Measurements from ENCODE around the gene MAP2K4.

The MAP2K4 gene

GRCh38 chr17:12114686-12115418, 94.2 kb downstream of the MAP2K4 start:
- no peaks in the 10 kb centered on the region for H3K4me1 Mint-ChIP-seq (ENCODE audit: low read depth in 2 of 2)
- no peaks in the 10 kb centered on the region for H3K27me3 Mint-ChIP-seq
- no peaks in the 10 kb centered on the region for H3K9me3 Mint-ChIP-seq
- H3K27ac Mint-ChIP-seq = no peak overlapping the region
- H3K36me3 Mint-ChIP-seq (ENCODE audit: insufficient read depth) = peaks cover 45% of the 10 kb centered on the region
- ATAC-seq (replicated peaks) = no peak
- H3K4me3 Mint-ChIP-seq = no peak overlapping the region
- no peak for DNase-seq

- no peak overlapping the region for H3K4me3 Mint-ChIP-seq
- H3K27ac Mint-ChIP-seq = no peak overlapping the region
- DNase-seq (no peak), ATAC-seq (replicated peaks) (no peak)
- no peaks in the 10 kb centered on the region for H3K4me1 Mint-ChIP-seq (ENCODE audit: low read depth in 2 of 2)
- peaks cover 45% of the 10 kb centered on the region for H3K36me3 Mint-ChIP-seq (ENCODE audit: insufficient read depth)
- H3K27me3 Mint-ChIP-seq = no peaks in the 10 kb centered on the region
- H3K9me3 Mint-ChIP-seq = no peaks in the 10 kb centered on the region
Observed at GRCh38 chr17:12116143-12116542, 95.5 kb downstream of the MAP2K4 start.

- Mint-ChIP-seq H3K27ac (no peak overlapping the region), H3K4me1 (ENCODE audit: low read depth in 2 of 2) (peaks cover 0 to 6% of the 10 kb centered on the region in 2 donors), H3K36me3 (ENCODE audit: insufficient read depth) (peaks cover 28% of the 10 kb centered on the region), H3K27me3 (no peaks in the 10 kb centered on the region), H3K4me3 (no peak overlapping the region), H3K9me3 (no peaks in the 10 kb centered on the region)
- ATAC-seq (replicated peaks) (no peak), DNase-seq (no peak)
Observed at GRCh38 chr17:12118617-12119016, 97.9 kb downstream of the MAP2K4 start.

GRCh38 chr17:12122075-12122474, 101.4 kb downstream of the MAP2K4 start:
- DNase-seq = no peak
- no peaks in the 10 kb centered on the region for H3K27me3 Mint-ChIP-seq
- no peak overlapping the region for H3K27ac Mint-ChIP-seq
- peaks cover 31% of the 10 kb centered on the region for H3K36me3 Mint-ChIP-seq (ENCODE audit: insufficient read depth)
- peaks cover 0 to 6% of the 10 kb centered on the region in 2 donors for H3K4me1 Mint-ChIP-seq (ENCODE audit: low read depth in 2 of 2)
- H3K4me3 Mint-ChIP-seq = no peak overlapping the region
- ATAC-seq (replicated peaks) = no peak
- H3K9me3 Mint-ChIP-seq = no peaks in the 10 kb centered on the region

- H3K4me1 Mint-ChIP-seq (ENCODE audit: low read depth in 2 of 2) = peaks cover 0 to 12% of the 10 kb centered on the region in 2 donors
- ATAC-seq (replicated peaks) = no peak
- H3K9me3 Mint-ChIP-seq = no peaks in the 10 kb centered on the region
- H3K27ac Mint-ChIP-seq = no peak overlapping the region
- no peak for DNase-seq
- H3K36me3 Mint-ChIP-seq (ENCODE audit: insufficient read depth) = peaks cover 47% of the 10 kb centered on the region
- no peak overlapping the region for H3K4me3 Mint-ChIP-seq
- no peaks in the 10 kb centered on the region for H3K27me3 Mint-ChIP-seq
Observed at GRCh38 chr17:12127177-12127576, 106.5 kb downstream of the MAP2K4 start.

- Mint-ChIP-seq H3K9me3 (no peaks in the 10 kb centered on the region), H3K36me3 (ENCODE audit: insufficient read depth) (peaks cover 48% of the 10 kb centered on the region), H3K27ac (no peak overlapping the region)
Observed at GRCh38 chr17:12127667-12128066, 107.0 kb downstream of the MAP2K4 start.

GRCh38 chr17:12128946-12129345, 108.3 kb downstream of the MAP2K4 start:
- no peaks in the 10 kb centered on the region for H3K9me3 Mint-ChIP-seq
- no peak overlapping the region for H3K4me3 Mint-ChIP-seq
- no peaks in the 10 kb centered on the region for H3K27me3 Mint-ChIP-seq
- no peak for ATAC-seq (replicated peaks)
- H3K27ac Mint-ChIP-seq = no peak overlapping the region
- peaks cover 53% of the 10 kb centered on the region for H3K36me3 Mint-ChIP-seq (ENCODE audit: insufficient read depth)
- H3K4me1 Mint-ChIP-seq (ENCODE audit: low read depth in 2 of 2) = peaks cover 0 to 7% of the 10 kb centered on the region in 2 donors
- no peak for DNase-seq

More at GRCh38 chr17:12127667-12128066, 107.0 kb downstream of the MAP2K4 start:
- no peaks in the 10 kb centered on the region for H3K27me3 Mint-ChIP-seq
- H3K4me3 Mint-ChIP-seq = no peak overlapping the region
- no peak for ATAC-seq (replicated peaks)
- no peak for DNase-seq
- peaks cover 0 to 12% of the 10 kb centered on the region in 2 donors for H3K4me1 Mint-ChIP-seq (ENCODE audit: low read depth in 2 of 2)

GRCh38 chr17:12133183-12133582, 112.5 kb downstream of the MAP2K4 start:
- Mint-ChIP-seq H3K4me3 (no peak overlapping the region), H3K36me3 (ENCODE audit: insufficient read depth) (peaks cover 32% of the 10 kb centered on the region), H3K4me1 (ENCODE audit: low read depth in 2 of 2) (peaks cover 0 to 7% of the 10 kb centered on the region in 2 donors), H3K27ac (peak overlapping the region in 1 of 2 donors; percentile 17), H3K9me3 (peaks cover 0 to 8% of the 10 kb centered on the region in 2 donors), H3K27me3 (no peaks in the 10 kb centered on the region)
- DNase-seq (no peak), ATAC-seq (replicated peaks) (no peak)

- no peak overlapping the region for H3K27ac Mint-ChIP-seq
- peaks cover 24% of the 10 kb centered on the region for H3K36me3 Mint-ChIP-seq (ENCODE audit: insufficient read depth)
- peaks cover 0 to 8% of the 10 kb centered on the region in 2 donors for H3K9me3 Mint-ChIP-seq
- no peaks in the 10 kb centered on the region for H3K27me3 Mint-ChIP-seq
- H3K4me3 Mint-ChIP-seq = no peak overlapping the region
- DNase-seq (no peak), ATAC-seq (replicated peaks) (no peak)
- peaks cover 0 to 5% of the 10 kb centered on the region in 2 donors for H3K4me1 Mint-ChIP-seq (ENCODE audit: low read depth in 2 of 2)
Observed at GRCh38 chr17:12134101-12134500, 113.4 kb downstream of the MAP2K4 start.

GRCh38 chr17:12134587-12134986, 113.9 kb downstream of the MAP2K4 start:
- Mint-ChIP-seq H3K36me3 (ENCODE audit: insufficient read depth) (peaks cover 25% of the 10 kb centered on the region), H3K4me3 (no peak overlapping the region), H3K9me3 (peaks cover 0 to 8% of the 10 kb centered on the region in 2 donors), H3K4me1 (ENCODE audit: low read depth in 2 of 2) (peaks cover 0 to 3% of the 10 kb centered on the region in 2 donors), H3K27ac (no peak overlapping the region), H3K27me3 (no peaks in the 10 kb centered on the region)
- DNase-seq (no peak), ATAC-seq (replicated peaks) (no peak)

GRCh38 chr17:12136243-12136642, 115.6 kb downstream of the MAP2K4 start:
- peaks cover 32% of the 10 kb centered on the region for H3K36me3 Mint-ChIP-seq (ENCODE audit: insufficient read depth)
- no peak overlapping the region for H3K4me3 Mint-ChIP-seq
- ATAC-seq (replicated peaks) = no peak
- no peak for DNase-seq
- no peaks in the 10 kb centered on the region for H3K4me1 Mint-ChIP-seq (ENCODE audit: low read depth in 2 of 2)
- peaks cover 0 to 8% of the 10 kb centered on the region in 2 donors for H3K9me3 Mint-ChIP-seq
- no peak overlapping the region for H3K27ac Mint-ChIP-seq
- H3K27me3 Mint-ChIP-seq = no peaks in the 10 kb centered on the region

GRCh38 chr17:12136646-12137045, 116.0 kb downstream of the MAP2K4 start:
- DNase-seq (no peak), ATAC-seq (replicated peaks) (no peak)
- Mint-ChIP-seq H3K27me3 (no peaks in the 10 kb centered on the region), H3K4me3 (no peak overlapping the region), H3K4me1 (ENCODE audit: low read depth in 2 of 2) (no peaks in the 10 kb centered on the region), H3K9me3 (peaks cover 0 to 8% of the 10 kb centered on the region in 2 donors), H3K36me3 (ENCODE audit: insufficient read depth) (peaks cover 32% of the 10 kb centered on the region), H3K27ac (no peak overlapping the region)

GRCh38 chr17:12137859-12138258, 117.2 kb downstream of the MAP2K4 start:
- no peak for DNase-seq
- Mint-ChIP-seq H3K36me3 (ENCODE audit: insufficient read depth) (peaks cover 29% of the 10 kb centered on the region), H3K9me3 (peaks cover 0 to 8% of the 10 kb centered on the region in 2 donors), H3K4me3 (no peak overlapping the region), H3K27ac (no peak overlapping the region), H3K4me1 (ENCODE audit: low read depth in 2 of 2) (no peaks in the 10 kb centered on the region), H3K27me3 (no peaks in the 10 kb centered on the region)
- no peak for ATAC-seq (replicated peaks)

- H3K9me3 Mint-ChIP-seq = peaks cover 0 to 8% of the 10 kb centered on the region in 2 donors
- peaks cover 32% of the 10 kb centered on the region for H3K36me3 Mint-ChIP-seq (ENCODE audit: insufficient read depth)
- no peak overlapping the region for H3K27ac Mint-ChIP-seq
- ATAC-seq (replicated peaks) (no peak), DNase-seq (no peak)
- no peaks in the 10 kb centered on the region for H3K27me3 Mint-ChIP-seq
- no peak overlapping the region for H3K4me3 Mint-ChIP-seq
- H3K4me1 Mint-ChIP-seq (ENCODE audit: low read depth in 2 of 2) = no peaks in the 10 kb centered on the region
Observed at GRCh38 chr17:12140685-12141084, 120.0 kb downstream of the MAP2K4 start.
